ENCODE measurements around the gene POC1B. TPM values are rescaled to one million over a fixed set of nuclear protein-coding genes. Genes with fewer than 3 reads are reported as not detected.

Gene POC1B
- total RNA-seq, 3 donors from 2014 or later = 16.0 to 30.4 (median 27.9) TPM

DNA sequence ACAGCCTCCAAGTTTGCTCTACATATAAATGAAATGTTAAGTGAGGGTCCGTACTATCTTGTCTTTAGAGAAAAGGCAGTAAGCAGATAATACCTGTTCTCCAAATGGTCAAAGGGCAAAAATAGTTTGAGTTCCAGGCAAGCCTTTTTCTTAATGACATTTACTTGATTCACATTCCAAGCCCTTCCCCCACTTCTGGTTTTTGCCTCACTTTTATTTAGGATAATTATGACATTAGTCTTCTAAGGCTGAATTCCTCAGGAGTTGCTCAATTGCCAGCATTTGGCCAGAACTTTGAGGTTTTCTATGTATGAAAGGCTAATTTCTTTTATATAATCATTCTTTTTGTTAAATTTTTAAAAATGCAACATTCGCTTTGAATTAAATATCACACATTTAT, 111.0 kb downstream of the POC1B start:
- no peak overlapping the region for H3K27ac ChIP-seq
- intact Hi-C loops (cut with DNase I; ENCODE audit: low total_unique reads) = no loop called here
- no peaks in the 10 kb centered on the region for H3K36me3 ChIP-seq
- no peaks in the 10 kb centered on the region for H3K9me3 ChIP-seq
- TF ChIP-seq, protein P1, sequence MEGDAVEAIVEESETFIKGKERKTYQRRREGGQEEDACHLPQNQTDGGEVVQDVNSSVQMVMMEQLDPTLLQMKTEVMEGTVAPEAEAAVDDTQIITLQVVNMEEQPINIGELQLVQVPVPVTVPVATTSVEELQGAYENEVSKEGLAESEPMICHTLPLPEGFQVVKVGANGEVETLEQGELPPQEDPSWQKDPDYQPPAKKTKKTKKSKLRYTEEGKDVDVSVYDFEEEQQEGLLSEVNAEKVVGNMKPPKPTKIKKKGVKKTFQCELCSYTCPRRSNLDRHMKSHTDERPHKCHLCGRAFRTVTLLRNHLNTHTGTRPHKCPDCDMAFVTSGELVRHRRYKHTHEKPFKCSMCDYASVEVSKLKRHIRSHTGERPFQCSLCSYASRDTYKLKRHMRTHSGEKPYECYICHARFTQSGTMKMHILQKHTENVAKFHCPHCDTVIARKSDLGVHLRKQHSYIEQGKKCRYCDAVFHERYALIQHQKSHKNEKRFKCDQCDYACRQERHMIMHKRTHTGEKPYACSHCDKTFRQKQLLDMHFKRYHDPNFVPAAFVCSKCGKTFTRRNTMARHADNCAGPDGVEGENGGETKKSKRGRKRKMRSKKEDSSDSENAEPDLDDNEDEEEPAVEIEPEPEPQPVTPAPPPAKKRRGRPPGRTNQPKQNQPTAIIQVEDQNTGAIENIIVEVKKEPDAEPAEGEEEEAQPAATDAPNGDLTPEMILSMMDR (IDR thresholded peaks at IDR 0.05) = no peak
- no peak for TF ChIP-seq POLR2A (IDR thresholded peaks at IDR 0.05)
- no peak for TF ChIP-seq POLR2AphosphoS5 (IDR thresholded peaks at IDR 0.05)
- DNase-seq (ENCODE audit: low spot score in 2 of 2) = no peak
- H3K4me3 ChIP-seq = no peak overlapping the region
- no peaks in the 10 kb centered on the region for H3K4me1 ChIP-seq
- no peaks in the 10 kb centered on the region for H3K27me3 ChIP-seq

DNA sequence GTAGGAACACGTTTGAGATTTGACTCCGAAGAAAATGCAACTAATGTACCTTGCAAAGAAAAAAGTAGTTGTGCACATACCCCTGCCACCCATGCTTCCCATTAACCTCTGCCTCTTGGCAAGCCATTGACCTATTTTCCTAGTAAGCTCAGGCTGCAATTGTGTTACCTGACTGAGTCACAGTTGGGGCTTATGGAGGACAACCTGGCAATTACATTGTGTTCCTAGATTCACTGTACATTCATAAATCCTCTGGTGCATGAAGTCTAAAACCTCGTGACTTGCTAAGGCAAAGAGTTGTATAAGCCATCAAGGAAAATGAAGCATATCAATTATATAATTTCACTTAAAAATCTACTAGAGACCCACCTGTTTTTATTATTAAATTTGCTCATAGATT, 111.5 kb downstream of the POC1B start:
- Histone ChIP-seq H3K36me3 (no peaks in the 10 kb centered on the region), H3K4me3 (no peak overlapping the region), H3K9me3 (no peaks in the 10 kb centered on the region), H3K27ac (no peak overlapping the region), H3K4me1 (no peaks in the 10 kb centered on the region), H3K27me3 (no peaks in the 10 kb centered on the region)
- no peak for DNase-seq (ENCODE audit: low spot score in 2 of 2)
- no peak for TF ChIP-seq POLR2AphosphoS5 (IDR thresholded peaks at IDR 0.05)
- TF ChIP-seq, protein P1 (IDR thresholded peaks at IDR 0.05) = no peak
- TF ChIP-seq POLR2A (IDR thresholded peaks at IDR 0.05) = no peak
- intact Hi-C loops (cut with DNase I; ENCODE audit: low total_unique reads) = no loop called here

DNA sequence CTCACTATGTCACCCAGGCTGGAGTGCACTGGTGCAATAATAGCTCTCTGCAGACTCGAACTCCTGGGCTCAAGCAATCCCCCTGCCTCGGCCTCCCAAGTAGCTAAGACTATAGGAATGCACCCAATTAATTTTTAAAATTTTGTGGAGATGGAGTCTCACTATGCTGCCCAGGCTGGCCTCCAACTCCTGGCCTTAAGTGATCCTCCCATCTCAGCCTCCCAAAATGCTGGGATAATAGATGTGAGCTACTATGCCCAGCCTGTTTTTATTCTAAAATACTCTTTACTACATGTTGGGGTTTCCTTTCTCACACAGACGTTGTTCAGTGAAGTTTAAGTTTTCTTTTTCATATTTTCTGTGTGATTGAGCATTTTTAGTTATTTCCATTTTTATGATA, 112.6 kb downstream of the POC1B start:
- H3K4me1 ChIP-seq = no peaks in the 10 kb centered on the region
- DNase-seq (ENCODE audit: low spot score in 2 of 2) = no peak
- no peaks in the 10 kb centered on the region for H3K9me3 ChIP-seq
- no peaks in the 10 kb centered on the region for H3K36me3 ChIP-seq
- no peak overlapping the region for H3K4me3 ChIP-seq
- intact Hi-C loops (cut with DNase I; ENCODE audit: low total_unique reads) = no loop called here
- H3K27me3 ChIP-seq = no peaks in the 10 kb centered on the region
- TF ChIP-seq POLR2AphosphoS5 (IDR thresholded peaks at IDR 0.05) (no peak), POLR2A (IDR thresholded peaks at IDR 0.05) (no peak)
- TF ChIP-seq, protein P1 (IDR thresholded peaks at IDR 0.05) = no peak
- no peak overlapping the region for H3K27ac ChIP-seq

DNA sequence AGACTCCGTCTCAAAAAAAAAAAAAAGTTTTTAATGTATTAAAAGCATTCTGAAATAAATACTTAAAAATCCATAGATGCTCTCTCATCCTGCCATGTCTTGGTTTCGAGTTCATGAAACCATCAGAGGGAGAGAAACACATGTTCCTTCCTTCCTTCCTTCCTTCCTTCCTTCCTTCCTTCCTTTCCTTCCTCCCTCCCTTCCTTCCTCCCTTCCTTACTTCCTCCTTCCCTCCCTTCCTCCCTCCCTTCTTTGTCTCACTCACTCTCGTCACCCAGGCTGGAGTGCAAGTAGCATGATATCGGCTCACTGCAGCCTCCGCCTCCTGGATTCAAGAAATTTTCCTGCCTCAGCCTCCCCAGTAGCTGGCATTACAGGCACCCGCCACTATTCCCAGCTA, 113.2 kb downstream of the POC1B start:
- H3K4me1 ChIP-seq = no peaks in the 10 kb centered on the region
- DNase-seq (ENCODE audit: low spot score in 2 of 2) = no peak
- no peaks in the 10 kb centered on the region for H3K36me3 ChIP-seq
- H3K4me3 ChIP-seq = no peak overlapping the region
- no peaks in the 10 kb centered on the region for H3K27me3 ChIP-seq
- no peak for TF ChIP-seq POLR2AphosphoS5 (IDR thresholded peaks at IDR 0.05)
- H3K9me3 ChIP-seq = no peaks in the 10 kb centered on the region
- no peak overlapping the region for H3K27ac ChIP-seq
- intact Hi-C loops (cut with DNase I; ENCODE audit: low total_unique reads) = no loop called here

DNA sequence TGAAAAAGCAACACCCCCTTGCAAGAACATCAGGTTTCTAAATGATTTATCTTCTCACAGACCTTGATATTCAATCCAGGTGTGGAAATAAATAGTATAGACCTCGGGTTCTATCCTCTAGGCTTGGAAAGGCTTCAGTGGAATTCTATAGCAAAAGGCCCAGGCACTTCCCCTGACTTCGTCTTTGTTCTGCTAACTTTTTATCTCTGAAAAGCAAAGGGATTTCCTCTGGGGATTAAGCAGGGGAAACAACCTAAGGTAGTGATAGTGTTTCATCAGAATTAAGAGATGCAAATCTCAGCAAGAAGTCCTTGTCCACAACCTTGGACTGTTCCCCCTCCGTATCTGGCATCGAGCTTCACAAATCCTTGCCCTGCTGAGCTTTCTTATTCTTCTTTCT, 114.0 kb downstream of the POC1B start:
- Histone ChIP-seq H3K9me3 (no peaks in the 10 kb centered on the region), H3K36me3 (no peaks in the 10 kb centered on the region), H3K4me3 (no peak overlapping the region), H3K27ac (no peak overlapping the region), H3K27me3 (no peaks in the 10 kb centered on the region), H3K4me1 (no peaks in the 10 kb centered on the region)
- intact Hi-C loops (cut with DNase I; ENCODE audit: low total_unique reads) = no loop called here
- TF ChIP-seq POLR2A (IDR thresholded peaks at IDR 0.05) = no peak
- TF ChIP-seq, protein P1 (IDR thresholded peaks at IDR 0.05) = no peak
- no peak for TF ChIP-seq POLR2AphosphoS5 (IDR thresholded peaks at IDR 0.05)
- no peak for DNase-seq (ENCODE audit: low spot score in 2 of 2)

DNA sequence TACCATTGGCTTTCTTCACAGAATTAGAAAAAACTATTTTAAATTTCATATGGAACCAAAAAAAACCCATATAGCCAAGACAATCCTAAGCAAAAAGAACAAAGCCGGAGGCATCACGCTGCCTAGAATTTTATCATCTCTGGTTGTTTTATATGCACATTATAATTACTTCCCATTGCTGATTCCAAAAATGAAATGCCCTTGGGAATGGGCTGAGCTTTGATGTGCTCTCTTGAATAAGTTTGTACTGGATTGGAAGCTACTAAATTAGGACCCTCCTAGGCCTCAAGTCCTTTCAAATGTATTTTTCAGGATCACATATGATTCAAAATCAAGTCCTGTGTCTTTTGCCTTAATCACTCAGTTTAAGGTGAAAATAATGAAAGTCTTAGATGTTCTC, 114.6 kb downstream of the POC1B start:
- no peaks in the 10 kb centered on the region for H3K9me3 ChIP-seq
- no peaks in the 10 kb centered on the region for H3K27me3 ChIP-seq
- no peak overlapping the region for H3K4me3 ChIP-seq
- DNase-seq (ENCODE audit: low spot score in 2 of 2) = no peak
- intact Hi-C loops (cut with DNase I; ENCODE audit: low total_unique reads) = no loop called here
- no peaks in the 10 kb centered on the region for H3K4me1 ChIP-seq
- TF ChIP-seq, protein P1 (IDR thresholded peaks at IDR 0.05) = no peak
- H3K36me3 ChIP-seq = no peaks in the 10 kb centered on the region
- no peak overlapping the region for H3K27ac ChIP-seq
